ENCODE data around the gene AUTS2. TPM values are rescaled to one million over a fixed set of nuclear protein-coding genes. Genes with fewer than 3 reads are reported as not detected.

The AUTS2 gene
- total RNA-seq, 2 donors from 2014 or later: 43.4 to 52.9 TPM

DNA sequence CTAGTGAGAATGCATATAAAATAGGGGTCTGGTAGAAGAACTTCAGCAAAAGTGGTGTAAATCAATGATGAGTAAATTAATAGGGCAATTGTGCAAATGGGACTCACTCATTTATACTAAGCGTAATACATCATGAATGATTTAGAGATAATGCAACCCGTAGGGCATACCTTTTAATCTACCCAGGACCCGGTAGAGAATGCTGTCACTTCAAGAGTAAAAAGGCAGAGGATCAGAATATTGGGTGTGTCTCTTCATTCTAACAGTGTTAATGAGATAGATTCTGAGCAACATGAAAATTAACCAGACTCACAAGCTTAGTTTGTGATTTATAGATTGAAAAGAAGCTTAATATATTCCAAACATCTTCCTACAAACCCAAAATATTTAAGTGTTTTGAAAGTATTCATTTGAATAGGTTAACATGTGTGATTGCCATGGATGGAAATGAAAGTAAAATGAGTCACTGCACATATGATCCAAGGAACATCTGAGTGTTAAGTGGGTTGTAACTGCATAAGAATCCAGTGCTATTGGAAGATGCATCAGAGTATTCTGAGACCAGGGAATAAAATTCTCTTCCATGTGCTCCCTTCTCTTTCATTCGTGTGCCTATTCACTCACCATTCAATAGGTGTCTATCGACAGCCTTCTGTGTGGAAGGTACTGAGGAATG lies 690.6 kb downstream of the AUTS2 start:
- intact Hi-C loops (cut with DNase I): no loop called here
- no peak for DNase-seq (ENCODE audit: low spot score)

DNA sequence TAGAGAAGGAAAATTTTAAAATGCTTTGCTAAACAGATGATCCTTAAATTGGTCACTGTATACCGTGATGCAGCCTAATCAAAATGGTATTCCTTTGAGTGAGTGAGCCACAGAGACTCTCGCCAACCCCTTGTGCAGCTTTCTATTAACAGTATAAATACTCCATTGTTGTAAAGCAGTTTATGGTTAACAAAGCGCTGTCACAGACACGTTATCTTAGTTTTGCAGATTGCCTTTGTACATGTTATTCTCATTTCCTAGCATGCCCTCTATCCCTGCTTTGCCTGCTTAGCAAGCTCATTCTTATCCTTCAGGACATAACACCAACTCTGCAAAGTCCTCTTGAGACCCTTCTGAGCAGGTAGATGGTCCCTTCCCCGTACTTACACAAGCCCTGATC lies 694.4 kb downstream of the AUTS2 start:
- intact Hi-C loops (cut with DNase I): no loop called here
- DNase-seq (ENCODE audit: low spot score): no peak

DNA sequence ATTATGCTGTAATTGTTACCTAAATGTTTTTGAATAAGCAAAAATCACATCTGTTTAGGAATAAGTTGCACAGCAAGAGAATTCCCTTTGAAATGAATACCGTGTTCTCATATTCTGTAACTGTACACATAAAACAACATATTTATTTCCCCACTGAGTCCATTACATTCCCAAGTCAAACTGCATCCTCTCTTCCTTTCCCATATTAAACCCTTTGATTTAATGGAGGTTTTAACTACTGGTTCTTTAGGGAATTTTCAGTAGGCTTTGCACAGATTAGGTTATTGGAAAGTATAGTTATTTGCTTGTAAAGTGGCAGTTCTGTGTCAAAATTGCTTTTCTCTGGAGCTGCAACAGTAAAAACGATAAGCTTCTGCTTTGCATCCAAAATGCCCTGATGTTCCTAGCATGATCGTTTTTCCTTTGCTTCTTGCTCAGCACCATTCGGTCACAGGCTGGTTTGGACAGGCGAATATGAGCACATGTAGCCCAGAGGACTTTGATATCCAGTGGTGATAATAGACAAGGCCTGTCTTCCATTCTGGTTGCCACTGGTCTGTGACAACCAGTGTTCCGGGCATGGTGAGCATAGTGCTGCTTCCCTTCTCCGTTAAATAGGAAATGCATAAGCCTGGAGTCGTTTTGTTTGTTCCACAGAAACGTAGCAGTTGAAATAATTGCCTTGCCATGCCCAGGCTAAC lies 696.1 kb downstream of the AUTS2 start:
- DNase-seq (ENCODE audit: low spot score): no peak
- intact Hi-C loops (cut with DNase I): no loop called here

DNA sequence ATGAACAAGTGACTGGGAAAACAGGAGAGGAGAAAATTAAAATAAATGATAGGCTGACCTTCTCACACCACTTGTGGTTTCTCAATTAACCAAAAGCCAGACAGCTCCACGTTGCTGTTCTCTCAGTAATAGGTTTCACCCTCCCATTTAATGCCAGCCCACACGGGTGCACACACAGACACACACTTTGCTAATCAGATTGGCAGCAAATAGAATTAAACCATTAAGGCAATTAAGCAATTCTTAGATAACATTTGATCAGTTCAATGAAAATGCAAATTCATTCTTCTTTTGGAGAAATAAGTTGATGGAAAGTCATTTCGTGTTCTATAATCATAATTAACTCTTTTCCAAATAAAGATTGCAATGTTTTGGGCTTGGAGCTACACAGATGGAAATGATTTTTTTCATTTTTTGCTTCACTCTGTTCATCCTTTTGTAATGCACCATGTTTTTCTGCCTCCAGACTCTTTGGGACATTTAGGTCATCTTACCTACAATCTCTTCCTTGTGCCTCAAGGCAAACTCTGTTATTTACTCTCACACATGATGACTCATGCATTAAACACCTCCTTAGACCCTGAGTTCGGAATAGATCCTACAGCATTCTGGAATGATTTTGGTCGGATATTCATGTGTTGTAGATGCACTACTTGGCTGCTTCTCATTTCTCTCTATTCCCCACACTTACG lies 700.7 kb downstream of the AUTS2 start:
- DNase-seq (ENCODE audit: low spot score): no peak
- intact Hi-C loops (cut with DNase I): no loop called here

DNA sequence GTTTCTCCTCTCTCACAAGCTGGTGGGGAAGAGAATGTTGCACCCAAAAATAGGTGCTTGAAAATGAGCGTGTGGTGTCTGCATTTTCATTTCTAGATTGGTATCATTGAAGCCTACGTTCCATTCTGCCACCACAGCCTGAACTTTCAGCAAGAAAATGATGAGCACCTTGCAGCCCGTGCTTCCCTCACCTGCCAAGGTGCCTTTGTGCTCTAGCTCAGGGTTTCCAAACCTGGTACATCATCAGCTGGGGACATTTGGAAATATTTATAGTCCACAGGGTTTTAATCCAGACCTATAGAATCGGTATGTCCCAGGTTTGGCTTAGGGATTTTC lies 701.2 kb downstream of the AUTS2 start:
- intact Hi-C loops (cut with DNase I): no loop called here
- DNase-seq (ENCODE audit: low spot score): no peak

DNA sequence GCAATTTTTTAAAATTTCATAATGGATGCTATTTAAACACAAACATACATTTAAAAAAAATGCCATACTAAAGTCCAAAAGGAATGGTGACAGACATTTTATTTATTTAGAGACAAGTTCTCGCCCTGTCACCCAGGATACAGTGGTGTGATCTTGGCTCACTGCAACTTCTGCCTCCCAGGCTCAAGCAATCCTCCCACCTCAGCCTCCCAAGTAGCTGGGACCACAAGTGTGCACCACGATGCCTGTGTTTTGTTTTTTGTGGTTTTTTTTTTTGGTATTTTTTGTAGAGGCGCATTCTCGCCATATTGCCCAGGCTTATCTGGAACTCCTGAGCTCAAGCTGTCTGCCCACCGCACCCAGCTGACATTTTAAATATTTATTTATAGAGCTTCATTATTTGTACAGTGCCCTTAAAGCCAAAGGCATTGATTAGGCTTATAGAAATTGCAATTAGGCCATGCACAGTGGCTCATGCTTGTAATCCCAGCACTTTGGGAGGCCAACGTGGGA lies 703.5 kb downstream of the AUTS2 start:
- no peak for DNase-seq (ENCODE audit: low spot score)
- intact Hi-C loops (cut with DNase I): no loop called here

DNA sequence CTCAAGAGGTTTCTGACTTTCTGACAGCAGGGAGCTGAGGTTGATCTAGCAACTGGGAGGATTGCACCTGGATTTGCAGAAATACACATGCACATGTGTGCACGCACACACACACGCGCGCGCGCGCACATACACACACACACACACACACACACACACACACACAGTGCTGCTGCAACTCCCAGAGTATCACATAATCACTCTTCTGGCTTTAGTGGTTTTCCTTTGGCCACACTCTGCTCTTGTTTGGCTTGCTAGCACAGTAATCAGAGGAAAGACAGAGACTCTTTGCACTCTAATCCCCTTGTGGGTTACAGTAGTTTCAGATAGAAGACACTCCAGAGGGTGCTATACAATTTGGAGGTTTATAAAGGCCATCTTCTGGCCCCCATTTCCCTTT lies 705.0 kb downstream of the AUTS2 start:
- intact Hi-C loops (cut with DNase I): no loop called here
- no peak for DNase-seq (ENCODE audit: low spot score)

DNA sequence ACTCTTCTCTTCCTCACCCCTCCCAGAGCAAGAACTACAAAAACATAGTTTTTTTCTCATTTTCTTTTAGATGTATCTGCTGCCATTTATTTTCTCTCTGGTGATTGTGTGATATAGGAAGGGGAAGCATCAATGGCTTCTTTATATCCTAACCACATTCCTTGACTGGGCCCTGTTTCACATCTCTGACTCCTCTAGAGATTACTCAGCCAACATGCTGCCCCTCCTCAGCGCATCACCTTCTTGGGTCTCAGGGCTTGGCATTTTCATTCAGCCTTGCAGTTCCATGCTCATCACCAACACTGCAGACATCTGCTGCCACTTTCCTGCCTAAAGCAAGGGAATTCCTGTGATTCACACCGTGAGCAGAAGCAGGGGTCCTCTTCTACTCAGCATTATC lies 705.5 kb downstream of the AUTS2 start:
- DNase-seq (ENCODE audit: low spot score): no peak
- intact Hi-C loops (cut with DNase I): no loop called here

DNA sequence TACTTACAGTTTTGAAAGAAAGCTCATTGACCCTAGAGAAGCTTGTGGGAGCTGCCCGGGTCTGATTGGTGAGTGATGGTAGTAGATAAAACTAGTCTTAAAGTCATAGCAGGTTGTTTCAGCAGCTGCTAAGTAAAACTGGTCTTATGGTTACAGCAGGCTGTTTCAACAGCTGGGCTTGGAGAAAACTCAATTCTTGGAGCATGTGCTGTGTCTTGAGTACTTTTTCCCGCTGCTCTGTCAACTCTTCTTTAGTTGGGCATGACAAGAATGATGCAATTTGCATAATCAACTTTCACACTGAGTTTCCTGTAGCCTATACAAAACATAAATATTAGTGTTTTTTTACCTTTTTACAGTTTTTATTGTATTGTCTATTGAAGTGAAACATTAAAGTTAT lies 707.9 kb downstream of the AUTS2 start:
- no peak for DNase-seq (ENCODE audit: low spot score)
- intact Hi-C loops (cut with DNase I): no loop called here

DNA sequence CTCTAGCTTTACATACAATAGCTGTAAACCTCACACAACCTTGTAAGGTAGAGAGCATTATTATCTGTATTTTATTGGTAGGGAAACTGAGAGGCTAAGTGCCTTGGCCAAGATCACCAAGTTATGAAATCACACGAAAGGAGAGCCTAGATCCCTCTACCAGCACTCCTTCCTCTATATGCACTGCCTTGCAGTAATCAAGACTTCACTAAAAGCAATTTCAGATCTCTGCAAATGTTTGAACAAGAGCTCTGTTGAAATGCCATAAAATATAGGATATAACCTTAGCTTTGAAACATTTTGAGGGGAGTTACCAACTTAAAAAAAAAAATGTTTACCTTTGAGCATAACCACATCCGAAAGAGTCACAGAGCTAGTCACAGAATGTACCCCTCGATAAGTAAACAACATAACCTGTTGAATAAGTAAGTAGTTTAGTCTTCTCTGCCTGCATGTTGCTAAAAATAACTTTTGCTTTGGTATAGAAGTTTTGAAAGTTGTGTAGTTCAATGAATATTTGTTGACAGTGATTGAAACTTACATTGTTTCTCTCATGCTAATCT lies 709.4 kb downstream of the AUTS2 start:
- intact Hi-C loops (cut with DNase I): no loop called here
- no peak for DNase-seq (ENCODE audit: low spot score)

DNA sequence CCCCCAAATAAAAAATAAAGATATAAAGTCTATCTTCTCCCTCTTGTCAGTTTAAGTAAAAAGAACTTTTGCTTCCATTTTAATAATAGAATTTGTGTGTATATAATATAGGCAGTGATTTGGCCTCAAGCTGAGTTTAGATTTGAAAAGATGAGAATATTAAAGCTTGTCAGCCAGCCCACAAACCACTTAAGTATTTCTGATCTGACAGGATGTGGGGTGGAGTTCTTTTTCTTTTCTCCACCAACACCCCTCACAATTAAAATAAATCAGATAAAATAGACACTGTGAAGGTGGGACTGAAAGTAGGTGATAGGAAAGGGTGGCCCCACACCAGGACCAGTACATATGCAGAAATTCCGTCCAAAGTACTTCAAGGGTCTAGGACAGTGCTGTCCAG lies 714.1 kb downstream of the AUTS2 start:
- intact Hi-C loops (cut with DNase I): no loop called here
- no peak for DNase-seq (ENCODE audit: low spot score)

DNA sequence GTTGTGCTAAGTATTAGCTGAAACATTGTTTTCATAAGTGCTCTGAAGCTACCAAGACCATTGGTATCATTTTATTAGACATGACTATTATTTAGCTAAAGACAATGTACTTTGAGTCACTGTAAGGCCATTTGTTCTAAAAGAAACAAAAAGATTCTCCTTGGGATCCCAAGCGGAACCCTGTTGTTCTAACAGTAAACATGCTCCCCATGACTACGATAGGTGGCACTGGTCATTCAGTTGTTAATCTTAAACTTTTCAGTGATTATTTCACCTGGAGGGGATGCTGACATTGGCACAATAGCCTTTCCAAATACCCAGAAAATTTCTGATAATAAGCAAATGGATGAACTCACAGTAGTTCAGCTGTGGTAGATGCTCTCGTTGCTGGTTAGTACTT lies 715.0 kb downstream of the AUTS2 start:
- intact Hi-C loops (cut with DNase I): no loop called here
- DNase-seq (ENCODE audit: low spot score): no peak

DNA sequence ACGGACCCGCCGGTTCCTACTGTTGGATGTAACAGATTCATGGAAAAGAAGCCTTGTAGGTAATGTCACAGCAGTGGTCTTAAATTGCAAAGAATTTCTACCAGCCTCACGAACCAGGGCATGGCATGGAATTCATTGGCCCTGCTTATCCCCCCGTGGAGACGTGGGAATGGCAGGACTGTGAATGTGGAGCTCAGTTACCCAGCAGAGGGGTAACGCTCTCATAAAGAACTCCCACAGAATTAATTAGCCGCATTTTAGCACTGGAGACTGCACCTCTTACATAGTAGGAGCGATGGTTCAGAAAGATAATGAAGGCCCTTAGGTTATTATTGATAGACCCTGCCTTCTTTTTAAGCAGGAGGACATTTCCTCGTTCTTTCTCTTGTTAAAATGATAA lies 715.4 kb downstream of the AUTS2 start:
- intact Hi-C loops (cut with DNase I): no loop called here
- DNase-seq (ENCODE audit: low spot score): no peak

DNA sequence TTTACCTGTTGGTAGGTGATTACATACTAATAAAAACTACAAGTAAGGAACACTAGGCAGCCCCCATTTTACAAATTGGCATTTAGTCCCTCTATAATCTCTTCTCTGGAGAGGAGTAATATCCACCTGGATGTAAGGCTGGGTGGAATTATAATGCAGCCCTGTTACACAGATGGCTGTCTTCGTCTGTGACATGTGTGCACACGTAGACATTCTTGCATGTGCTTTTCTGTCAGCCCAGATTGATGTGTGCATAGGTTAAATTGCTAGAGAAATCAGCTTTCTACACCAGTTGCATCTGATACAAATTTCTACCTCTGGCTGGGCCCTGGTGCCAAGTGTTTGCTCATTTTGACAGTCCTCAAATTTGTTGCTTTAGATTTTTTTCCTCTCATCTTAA lies 715.9 kb downstream of the AUTS2 start:
- intact Hi-C loops (cut with DNase I): no loop called here
- no peak for DNase-seq (ENCODE audit: low spot score)

DNA sequence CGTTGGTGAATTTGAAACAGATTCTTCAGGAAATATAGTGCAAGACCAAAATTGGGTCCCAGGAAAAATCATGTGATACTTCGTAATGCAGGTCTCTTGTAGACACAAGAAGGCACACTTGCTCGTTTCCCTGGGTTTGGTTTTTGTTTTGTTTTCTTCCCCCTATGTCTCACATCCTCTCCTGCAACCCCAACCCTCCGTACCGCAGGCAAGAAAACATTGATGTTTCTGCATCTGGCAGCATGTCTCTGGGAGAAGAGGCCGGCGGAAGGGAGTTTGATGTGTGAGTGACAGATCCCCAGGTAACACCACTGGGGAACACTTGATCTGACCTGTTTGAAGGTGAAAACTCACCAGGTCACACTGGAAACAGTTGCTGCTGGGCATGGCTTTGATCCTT lies 718.5 kb downstream of the AUTS2 start:
- DNase-seq (ENCODE audit: low spot score): no peak
- intact Hi-C loops (cut with DNase I): no loop called here

DNA sequence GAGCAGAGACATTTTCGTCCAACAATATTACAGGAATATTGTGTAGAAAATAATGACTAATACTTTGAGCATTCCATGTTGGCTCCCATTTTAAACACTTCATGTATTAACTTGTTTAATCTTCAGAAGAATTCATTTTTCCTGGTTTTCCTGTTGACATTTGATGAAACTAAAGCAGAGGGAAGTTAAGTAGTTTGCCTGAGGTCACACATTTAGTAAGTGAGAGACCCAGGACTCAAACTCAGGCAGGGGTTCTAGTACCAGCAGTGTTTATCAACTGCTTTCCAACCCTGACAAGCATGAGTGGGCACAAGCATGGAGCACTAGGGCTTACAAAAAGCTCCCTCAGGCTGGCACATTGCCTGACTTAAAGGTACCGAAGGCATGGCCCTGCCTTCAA lies 719.1 kb downstream of the AUTS2 start:
- intact Hi-C loops (cut with DNase I): no loop called here
- no peak for DNase-seq (ENCODE audit: low spot score)

DNA sequence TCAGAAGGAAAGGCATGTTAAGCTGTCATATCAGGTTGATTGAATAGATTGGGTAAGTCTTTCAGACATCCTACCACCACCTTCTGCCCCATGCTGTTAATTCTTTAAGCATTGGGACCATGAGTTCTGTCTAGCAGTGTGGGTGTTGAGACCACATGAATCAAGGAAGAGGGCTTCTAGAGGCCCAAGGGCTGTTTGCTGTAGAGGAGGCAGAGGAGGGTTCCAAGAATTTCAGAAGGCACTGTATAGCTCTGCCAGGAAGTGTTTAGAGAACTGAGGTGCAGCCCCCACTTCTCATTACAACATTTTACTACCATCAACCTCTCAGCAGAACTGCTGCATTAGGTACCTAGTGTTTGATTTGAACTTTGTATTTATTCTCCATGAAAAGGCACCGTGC lies 720.2 kb downstream of the AUTS2 start:
- intact Hi-C loops (cut with DNase I): no loop called here
- DNase-seq (ENCODE audit: low spot score): no peak

DNA sequence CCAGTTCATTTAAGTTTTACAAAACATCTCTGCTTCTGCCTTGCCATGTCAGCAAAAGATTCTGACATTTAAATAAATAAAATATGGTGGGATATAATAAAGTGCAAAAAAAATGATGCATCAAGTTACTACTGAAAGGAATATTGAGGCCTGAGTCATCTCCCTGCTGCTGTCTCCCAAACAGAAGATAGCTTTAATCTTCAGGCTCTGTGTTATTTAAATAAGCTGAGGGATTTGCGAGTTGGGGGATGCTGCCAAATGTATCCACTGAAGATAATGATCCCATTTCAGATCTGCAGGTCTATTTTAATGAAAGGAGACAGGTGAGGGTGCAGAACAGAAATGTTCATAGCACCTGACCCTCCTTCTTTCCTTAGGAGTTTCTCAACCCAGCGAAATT lies 720.8 kb downstream of the AUTS2 start:
- no peak for DNase-seq (ENCODE audit: low spot score)
- intact Hi-C loops (cut with DNase I): no loop called here

DNA sequence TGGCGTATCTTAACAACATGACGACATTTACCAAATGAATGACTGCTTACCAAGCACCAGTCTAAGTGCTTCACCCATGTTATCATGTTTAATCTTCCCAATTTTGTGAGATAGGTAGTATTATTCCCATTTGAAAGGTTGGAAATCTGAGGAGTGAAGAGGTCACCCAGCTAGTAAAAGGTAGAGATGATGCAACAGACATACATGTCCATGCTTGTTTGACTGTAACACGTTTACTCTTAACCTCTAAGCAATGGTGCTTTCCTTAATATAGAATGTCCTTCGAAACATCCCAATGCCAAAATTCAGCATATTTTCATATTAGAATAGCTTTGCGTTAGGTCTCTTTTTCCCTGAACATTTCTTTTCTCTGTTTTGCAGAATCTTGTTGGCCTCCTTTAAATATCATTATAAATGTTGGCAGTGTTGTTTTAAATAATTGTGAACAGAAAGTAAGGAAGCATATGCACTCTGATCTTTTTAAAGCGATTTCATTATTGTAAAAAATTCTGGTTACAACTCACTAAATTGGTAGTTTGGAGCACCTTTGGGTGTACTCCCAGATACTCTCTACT lies 722.8 kb downstream of the AUTS2 start:
- intact Hi-C loops (cut with DNase I): no loop called here
- no peak for DNase-seq (ENCODE audit: low spot score)

DNA sequence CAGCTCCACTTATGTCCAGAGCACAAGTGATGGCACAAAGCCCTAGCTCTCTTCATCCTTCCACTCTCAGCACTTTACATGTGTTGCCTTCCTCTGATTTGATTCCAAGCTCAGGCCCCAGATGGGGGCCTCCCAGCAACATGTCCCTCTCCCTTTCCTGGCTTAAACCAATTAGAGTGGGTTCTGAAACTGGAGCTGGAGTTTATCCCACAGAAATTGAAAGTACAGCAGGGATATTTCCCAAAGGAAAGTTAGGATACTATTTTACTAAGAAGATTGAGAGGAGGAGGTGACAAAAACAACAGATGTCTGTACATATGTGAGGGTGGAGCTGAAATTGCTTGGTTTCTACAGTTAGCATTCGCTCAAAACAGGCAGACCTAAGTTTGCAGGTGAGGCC lies 724.6 kb downstream of the AUTS2 start:
- intact Hi-C loops (cut with DNase I): no loop called here
- no peak for DNase-seq (ENCODE audit: low spot score)

Measured in posterior vena cava (tissue), 2 donors.